Fibroblast of lung (primary cell): Measurements from ENCODE around the gene FOSL2.

ENCODE experiments used
- CTCF ChIP-seq, 2 donors: IDR thresholded peaks in 1 of 2; conservative IDR thresholded peaks in 1 of 2; 1 replicate in 1 of 2; 2 replicates in 1 of 2; pipeline ENCODE4 v1.5.1; 2011 to 2012; ENCODE audit warnings: low read length in 2 of 2, control low read depth in 1 of 2, inconsistent platforms in 1 of 2, low read depth in 1 of 2, mild to moderate bottlenecking in 1 of 2
- EZH2 ChIP-seq: IDR thresholded peaks from 2 replicates; pipeline ENCODE4 v1.5.1; 2012; ENCODE audit warnings: low read length, control low read depth, mild to moderate bottlenecking; ENCODE audit errors: missing control alignments

- no peak for TF ChIP-seq CTCF (conservative IDR thresholded peaks at IDR 0.05 in 1 of 2, IDR thresholded peaks at IDR 0.05 in 1 of 2; ENCODE audit: low read depth in 1 of 2, low read length in 2 of 2)
- TF ChIP-seq EZH2 = no peak
These were observed 24.8 kb upstream of the FOSL2 start for GRCh38 chr2:28367667-28368356.
